ENCODE data around the gene PTTG1IP. TPM values are rescaled to one million over a fixed set of nuclear protein-coding genes. Genes with fewer than 3 reads are reported as not detected.

Gene PTTG1IP
- total and polyA plus RNA-seq, 2 donors (not counting 1 experiment from before 2014, with no cell fraction given): 30.7 to 58.6 TPM

GRCh38 chr21:44823179-44823660 lies 50.3 kb downstream of the PTTG1IP start:
- Mint-ChIP-seq H3K27me3 (no peaks in the 10 kb centered on the region), H3K4me3 (no peak overlapping the region), H3K27ac (no peak overlapping the region), H3K9me3 (ENCODE audit: insufficient read depth) (peaks cover 11% of the 10 kb centered on the region), H3K4me1 (no peaks in the 10 kb centered on the region)
- ATAC-seq (ENCODE audit: low read depth) (no peak), DNase-seq (no peak)
- Histone ChIP-seq H3K4me1 (ENCODE audit: control insufficient read depth in 2 of 2, insufficient read depth in 2 of 2, low read length in 2 of 2) (peaks cover 0 to 7% of the 10 kb centered on the region in 2 donors), H3K79me2 (ENCODE audit: control insufficient read depth, insufficient read depth, low read length) (no peaks in the 10 kb centered on the region), H3K9ac (ENCODE audit: low read length) (no peak overlapping the region), H3K36me3 (replicated peaks in 1 of 2; ENCODE audit: control extremely low read depth in 1 of 2, control insufficient read depth in 1 of 2, extremely low read depth in 1 of 2, insufficient read depth in 2 of 2, low read length in 1 of 2) (no peaks in the 10 kb centered on the region), H4K20me1 (ENCODE audit: control insufficient read depth, insufficient read depth, low read length, poor library complexity, severe bottlenecking) (no peaks in the 10 kb centered on the region), H3K4me3 (ENCODE audit: control extremely low read depth in 1 of 5, extremely low read depth in 1 of 5, insufficient read depth in 1 of 5, low read depth in 2 of 5, low read length in 4 of 5) (no peak overlapping the region), H3K27ac (ENCODE audit: low read length in 2 of 2) (no peak overlapping the region), H3K4me2 (replicated peaks; ENCODE audit: low read depth, low read length, poor library complexity, severe bottlenecking) (no peak overlapping the region), H2AFZ (ENCODE audit: insufficient read depth, low read depth, low read length, poor library complexity, severe bottlenecking) (no peak overlapping the region), H3K9me3 (ENCODE audit: control extremely low read depth in 1 of 3, control insufficient read depth in 2 of 3, insufficient read depth in 1 of 3, low read length in 2 of 3) (peaks cover 6 to 33% (median 20%) of the 10 kb centered on the region in 3 donors), H3K27me3 (replicated peaks in 1 of 4; ENCODE audit: control extremely low read depth in 1 of 4, control insufficient read depth in 3 of 4, insufficient read depth in 4 of 4, low read length in 3 of 4) (peaks cover 0 to 5% (median 1%) of the 10 kb centered on the region in 4 experiments)
- CTCF ChIA-PET: interaction anchor here (1.1 kb wide), 1 partner anchor 22 kb away, joined by 7 read pairs; no protein-coding TSS in a partner anchor
- POLR2A ChIA-PET: no interaction called here
- intact Hi-C loops (cut with micrococcal nuclease): no loop called here
- 100% methylated on average over 1 of the region's 1 CpG for WGBS (ENCODE audit: insufficient coverage)
- TF ChIP-seq CTCF (IDR thresholded peaks at IDR 0.05): no peak
- no peak for TF ChIP-seq EZH2 (IDR thresholded peaks at IDR 0.05; ENCODE audit: borderline replicate concordance, insufficient read depth, low read depth, low read length, poor library complexity, severe bottlenecking)

DNA sequence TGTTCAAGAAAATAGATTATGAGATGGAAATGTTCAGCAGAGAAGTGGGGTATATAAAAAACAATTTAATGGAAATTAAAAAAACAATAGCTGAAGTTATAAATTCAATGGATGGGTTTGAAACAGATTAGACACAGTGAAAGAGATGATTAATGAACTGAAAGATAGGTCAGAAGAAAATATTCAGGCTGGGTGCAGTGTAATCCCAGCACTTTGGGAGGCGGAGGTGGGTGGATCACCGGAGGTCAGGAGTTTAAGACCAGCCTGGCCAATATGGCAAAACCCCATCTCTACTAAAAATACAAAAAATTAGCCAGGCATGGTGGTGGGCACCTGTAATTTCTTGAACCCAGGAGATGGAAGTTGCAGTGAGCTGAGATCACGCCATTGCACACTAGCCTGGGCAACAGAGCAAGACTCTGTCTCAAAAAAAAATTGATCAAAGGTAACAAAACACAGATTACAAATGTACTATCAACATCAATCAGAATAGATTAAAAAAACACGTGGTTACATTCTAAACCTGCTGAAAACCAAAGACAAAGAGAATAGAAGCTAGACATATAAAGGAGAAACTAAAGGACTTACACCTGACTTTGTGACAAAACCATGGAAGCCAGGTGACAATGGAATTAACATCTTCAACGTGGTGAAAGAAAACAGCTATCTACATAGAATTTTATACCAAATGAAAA lies 50.9 kb downstream of the PTTG1IP start:
- no peak overlapping the region for H3K27ac ChIP-seq (ENCODE audit: low read length in 2 of 2)
- H3K36me3 ChIP-seq (replicated peaks in 1 of 2; ENCODE audit: control extremely low read depth in 1 of 2, control insufficient read depth in 1 of 2, extremely low read depth in 1 of 2, insufficient read depth in 2 of 2, low read length in 1 of 2): no peaks in the 10 kb centered on the region
- Mint-ChIP-seq H3K9me3 (ENCODE audit: insufficient read depth) (peaks cover 7% of the 10 kb centered on the region), H3K27me3 (no peaks in the 10 kb centered on the region), H3K4me1 (no peaks in the 10 kb centered on the region), H3K27ac (no peak overlapping the region), H3K4me3 (no peak overlapping the region)
- no peak for ATAC-seq (ENCODE audit: low read depth)
- no peak for DNase-seq
- H2AFZ ChIP-seq (ENCODE audit: insufficient read depth, low read depth, low read length, poor library complexity, severe bottlenecking): no peak overlapping the region
- TF ChIP-seq EZH2 (IDR thresholded peaks at IDR 0.05; ENCODE audit: borderline replicate concordance, insufficient read depth, low read depth, low read length, poor library complexity, severe bottlenecking) (no peak), CTCF (IDR thresholded peaks at IDR 0.05) (no peak)
- H3K4me3 ChIP-seq (ENCODE audit: control extremely low read depth in 1 of 5, extremely low read depth in 1 of 5, insufficient read depth in 1 of 5, low read depth in 2 of 5, low read length in 4 of 5): no peak overlapping the region
- ChIA-PET POLR2A (no interaction called here), CTCF (interaction anchor here (1.1 kb wide), 1 partner anchor 22 kb away, joined by 7 read pairs; no protein-coding TSS in a partner anchor)
- H3K4me1 ChIP-seq (ENCODE audit: control insufficient read depth in 2 of 2, insufficient read depth in 2 of 2, low read length in 2 of 2): peaks cover 0 to 7% of the 10 kb centered on the region in 2 donors
- peaks cover 5 to 30% (median 14%) of the 10 kb centered on the region in 3 donors for H3K9me3 ChIP-seq (ENCODE audit: control extremely low read depth in 1 of 3, control insufficient read depth in 2 of 3, insufficient read depth in 1 of 3, low read length in 2 of 3)
- H4K20me1 ChIP-seq (ENCODE audit: control insufficient read depth, insufficient read depth, low read length, poor library complexity, severe bottlenecking): no peaks in the 10 kb centered on the region
- H3K9ac ChIP-seq (ENCODE audit: low read length): no peak overlapping the region
- intact Hi-C loops (cut with micrococcal nuclease): no loop called here
- no peak overlapping the region for H3K4me2 ChIP-seq (replicated peaks; ENCODE audit: low read depth, low read length, poor library complexity, severe bottlenecking)
- 100% methylated on average over 1 of the region's 5 CpGs for WGBS (ENCODE audit: insufficient coverage)
- H3K79me2 ChIP-seq (ENCODE audit: control insufficient read depth, insufficient read depth, low read length): no peaks in the 10 kb centered on the region
- peaks cover 0 to 5% (median 1%) of the 10 kb centered on the region in 4 experiments for H3K27me3 ChIP-seq (replicated peaks in 1 of 4; ENCODE audit: control extremely low read depth in 1 of 4, control insufficient read depth in 3 of 4, insufficient read depth in 4 of 4, low read length in 3 of 4)
